Activated CD8-positive, alpha-beta T cell treated with anti-CD3 and anti-CD28 coated beads for 36 hours (primary cell): ENCODE results near the gene SNCAIP. TPM values are rescaled to one million over a fixed set of nuclear protein-coding genes. Genes with fewer than 3 reads are reported as not detected.
"Not testable (repeated sequence)": the region's sequence is repeated elsewhere in the genome, so short reads cannot be mapped to it uniquely, and the experiment has no call there.

Experiments
- ATAC-seq: fragments of 200-7000 bp; cut with Tn5 transposase; one replicate; pipeline ENCODE4 v1.10.0; 2021; ENCODE audit warnings: mild to moderate bottlenecking, moderate library complexity
- CTCF ChIA-PET: fragments of 350-600 bp; sonication (Branson Sonifier 250); formaldehyde crosslinking; loops from one replicate; lab custom pipeline; 2021; ENCODE audit warnings: antibody characterized with exemption; lab: Charles Lee
- POLR2A ChIA-PET: fragments of 350-600 bp; sonication (Branson Sonifier 250); formaldehyde crosslinking; loops from one replicate; lab custom pipeline; 2021; ENCODE audit warnings: antibody characterized with exemption; lab: Charles Lee
- DNase-seq: peaks from one replicate; pipeline ENCODE4 v3.0.0-alpha.2; 2020
- H3K27ac Mint-ChIP-seq: one replicate; pipeline ENCODE4 v1.8.0; 2021; ENCODE audit warnings: mild to moderate bottlenecking, mixed read lengths
- H3K27me3 Mint-ChIP-seq: one replicate; pipeline ENCODE4 v1.8.0; 2021; ENCODE audit warnings: mixed read lengths
- H3K36me3 Mint-ChIP-seq: one replicate; pipeline ENCODE4 v1.8.0; 2021; ENCODE audit warnings: low read depth, mixed read lengths
- H3K4me1 Mint-ChIP-seq: one replicate; pipeline ENCODE4 v1.8.0; 2021; ENCODE audit warnings: low read depth, mixed read lengths
- H3K4me3 Mint-ChIP-seq: one replicate; pipeline ENCODE4 v1.8.0; 2021; ENCODE audit warnings: mild to moderate bottlenecking, moderate library complexity, mixed read lengths
- H3K9me3 Mint-ChIP-seq: one replicate; pipeline ENCODE4 v1.8.0; 2021; ENCODE audit warnings: mixed read lengths
- intact Hi-C: fragments of 100-400 bp; cut with micrococcal nuclease; formaldehyde crosslinking; loops from one replicate; pipeline ENCODE4 v1.10.0; 2022
- total RNA-seq, 2 experiments: library from RNA; stranded (reverse); gene quantifications; one replicate each; pipeline ENCODE4 v1.2.3, GENCODE V29; 2021
- TF ChIP-seq, protein P1 (sequence below): fragments of 200-600 bp; IDR thresholded peaks from one replicate; pipeline ENCODE4 v1.8.0; 2022; ENCODE audit warnings: antibody characterized with exemption, mild to moderate bottlenecking

The SNCAIP gene
- total RNA-seq, 2 experiments from 2014 or later, result not detected

DNA sequence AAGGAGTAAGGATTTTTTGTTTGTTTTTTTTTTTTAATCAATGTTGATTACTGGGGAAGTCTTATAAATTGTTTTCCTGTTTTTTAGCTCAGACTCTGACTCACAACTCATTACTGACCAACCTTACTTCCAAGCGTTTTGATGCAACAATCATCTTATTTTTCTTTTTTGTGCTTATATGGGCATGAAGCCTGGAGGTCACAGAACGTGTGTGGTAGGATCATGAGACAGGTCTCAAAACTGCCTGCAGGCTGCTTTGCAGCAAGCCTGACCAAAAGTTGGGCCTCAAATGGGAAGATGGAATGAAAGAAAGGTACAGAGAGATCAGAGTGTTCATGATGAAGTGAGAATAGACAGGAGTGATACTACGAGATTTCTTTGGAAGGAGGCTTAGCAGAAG lies 38.5 kb downstream of the SNCAIP start:
- no peak overlapping the region for H3K4me3 Mint-ChIP-seq
- POLR2A ChIA-PET, result no interaction called here
- no peaks in the 10 kb centered on the region for H3K9me3 Mint-ChIP-seq
- TF ChIP-seq, protein P1, sequence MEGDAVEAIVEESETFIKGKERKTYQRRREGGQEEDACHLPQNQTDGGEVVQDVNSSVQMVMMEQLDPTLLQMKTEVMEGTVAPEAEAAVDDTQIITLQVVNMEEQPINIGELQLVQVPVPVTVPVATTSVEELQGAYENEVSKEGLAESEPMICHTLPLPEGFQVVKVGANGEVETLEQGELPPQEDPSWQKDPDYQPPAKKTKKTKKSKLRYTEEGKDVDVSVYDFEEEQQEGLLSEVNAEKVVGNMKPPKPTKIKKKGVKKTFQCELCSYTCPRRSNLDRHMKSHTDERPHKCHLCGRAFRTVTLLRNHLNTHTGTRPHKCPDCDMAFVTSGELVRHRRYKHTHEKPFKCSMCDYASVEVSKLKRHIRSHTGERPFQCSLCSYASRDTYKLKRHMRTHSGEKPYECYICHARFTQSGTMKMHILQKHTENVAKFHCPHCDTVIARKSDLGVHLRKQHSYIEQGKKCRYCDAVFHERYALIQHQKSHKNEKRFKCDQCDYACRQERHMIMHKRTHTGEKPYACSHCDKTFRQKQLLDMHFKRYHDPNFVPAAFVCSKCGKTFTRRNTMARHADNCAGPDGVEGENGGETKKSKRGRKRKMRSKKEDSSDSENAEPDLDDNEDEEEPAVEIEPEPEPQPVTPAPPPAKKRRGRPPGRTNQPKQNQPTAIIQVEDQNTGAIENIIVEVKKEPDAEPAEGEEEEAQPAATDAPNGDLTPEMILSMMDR, result no peak
- H3K4me1 Mint-ChIP-seq, result no peaks in the 10 kb centered on the region
- ATAC-seq (no peak), DNase-seq (no peak)
- H3K27ac Mint-ChIP-seq, result no peak overlapping the region
- H3K27me3 Mint-ChIP-seq, result no peaks in the 10 kb centered on the region
- no peaks in the 10 kb centered on the region for H3K36me3 Mint-ChIP-seq
- intact Hi-C loops, result no loop called here
- CTCF ChIA-PET, result no interaction called here

- ATAC-seq, result no peak
- intact Hi-C loops, result no loop called here
- DNase-seq, result no peak
- Mint-ChIP-seq H3K4me3 (no peak overlapping the region), H3K9me3 (no peaks in the 10 kb centered on the region), H3K36me3 (no peaks in the 10 kb centered on the region), H3K27ac (no peak overlapping the region), H3K27me3 (no peaks in the 10 kb centered on the region), H3K4me1 (no peaks in the 10 kb centered on the region)
- TF ChIP-seq, protein P1, result no peak
- ChIA-PET POLR2A (no interaction called here), CTCF (no interaction called here)
Observed at GRCh38 chr5:122351416-122352157, 39.5 kb downstream of the SNCAIP start.

DNA sequence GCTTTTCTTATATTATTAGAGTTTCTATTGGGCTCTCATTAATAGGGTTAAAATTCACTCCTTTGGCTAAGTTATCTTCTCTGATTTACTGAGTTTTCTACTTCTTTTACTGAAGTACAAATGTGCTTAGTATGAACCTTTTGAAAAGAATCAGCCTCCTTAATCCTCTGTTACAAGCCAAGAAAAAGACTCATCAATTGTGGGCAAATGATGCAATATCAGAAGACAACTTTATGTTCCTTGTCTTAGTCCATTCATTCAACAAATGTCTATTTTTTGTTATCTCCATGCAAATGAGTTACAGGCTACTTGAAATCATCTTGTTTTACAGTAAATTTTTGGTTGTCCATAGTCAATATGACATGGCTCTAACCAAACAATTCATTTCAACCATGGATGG lies 40.3 kb downstream of the SNCAIP start:
- intact Hi-C loops, result no loop called here
- ATAC-seq (no peak), DNase-seq (no peak)
- H3K4me3 Mint-ChIP-seq, result no peak overlapping the region
- POLR2A ChIA-PET, result no interaction called here
- H3K27ac Mint-ChIP-seq, result no peak overlapping the region
- H3K36me3 Mint-ChIP-seq, result no peaks in the 10 kb centered on the region
- no peaks in the 10 kb centered on the region for H3K4me1 Mint-ChIP-seq
- H3K9me3 Mint-ChIP-seq, result no peaks in the 10 kb centered on the region
- no peaks in the 10 kb centered on the region for H3K27me3 Mint-ChIP-seq
- TF ChIP-seq, protein P1, result no peak
- CTCF ChIA-PET, result no interaction called here

DNA sequence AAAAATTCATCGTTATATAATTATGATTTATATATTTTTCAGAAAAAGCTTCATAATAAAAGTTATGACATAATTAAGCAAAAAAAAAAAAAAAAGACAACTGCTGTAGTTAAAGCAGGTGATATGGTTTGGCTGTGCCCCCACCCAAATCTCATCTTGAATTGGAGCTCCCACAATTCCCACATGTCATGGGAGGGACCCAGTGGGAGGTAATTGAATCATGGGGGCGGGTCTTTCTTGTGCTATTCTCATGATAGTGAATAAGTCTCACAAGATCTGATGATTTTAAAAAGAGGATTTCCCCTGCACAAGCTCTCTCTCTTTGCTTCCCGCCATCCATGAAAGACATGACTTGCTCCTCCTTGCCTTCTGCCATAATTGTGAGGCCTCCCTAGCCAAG lies 41.3 kb downstream of the SNCAIP start:
- DNase-seq, H3K9me3 Mint-ChIP-seq, intact Hi-C loops, ATAC-seq, CTCF ChIA-PET, H3K4me3 Mint-ChIP-seq, H3K27ac Mint-ChIP-seq, POLR2A ChIA-PET, H3K36me3 Mint-ChIP-seq, H3K27me3 Mint-ChIP-seq, H3K4me1 Mint-ChIP-seq: not testable (repeated sequence)

DNA sequence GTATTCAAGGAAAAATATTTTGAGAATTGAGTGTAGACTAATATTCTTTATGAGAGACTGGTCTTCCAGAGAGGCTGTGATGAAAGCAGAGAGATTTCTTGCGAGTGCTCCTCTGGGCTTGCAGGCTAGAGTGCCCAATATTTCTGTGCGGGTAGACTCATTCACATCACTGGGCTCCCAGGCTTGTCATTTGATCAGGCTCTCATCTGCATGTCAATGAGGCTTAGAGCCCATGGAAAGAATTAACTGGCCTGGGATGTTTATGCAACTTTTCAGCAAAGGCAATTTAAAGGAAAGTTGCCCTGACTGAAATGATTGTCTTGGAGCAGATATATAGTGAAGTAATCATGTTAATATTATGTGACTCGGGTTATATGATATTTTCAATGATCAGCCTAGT lies 42.3 kb downstream of the SNCAIP start:
- H3K36me3 Mint-ChIP-seq, result no peaks in the 10 kb centered on the region
- H3K27ac Mint-ChIP-seq, result no peak overlapping the region
- DNase-seq (no peak), ATAC-seq (no peak)
- no peaks in the 10 kb centered on the region for H3K9me3 Mint-ChIP-seq
- no peak overlapping the region for H3K4me3 Mint-ChIP-seq
- H3K27me3 Mint-ChIP-seq, result no peaks in the 10 kb centered on the region
- intact Hi-C loops, result no loop called here
- POLR2A ChIA-PET, result no interaction called here
- TF ChIP-seq, protein P1, result no peak
- H3K4me1 Mint-ChIP-seq, result no peaks in the 10 kb centered on the region
- CTCF ChIA-PET, result no interaction called here
